C1 segment of cervical spinal cord (tissue), 14 donors: ENCODE measurements around the gene ADGRF4.
A peak's percentile ranks its signal among the peaks of the same experiment; 100 is the strongest.
"Not testable (repeated sequence)": the region's sequence is repeated elsewhere in the genome, so short reads cannot be mapped to it uniquely, and the experiment has no call there.

Experiments
- DNase-seq, 14 donors: peaks; one replicate each; lab custom pipeline; 2025; lab: John Stamatoyannopoulos, UW

The ADGRF4 gene

DNA sequence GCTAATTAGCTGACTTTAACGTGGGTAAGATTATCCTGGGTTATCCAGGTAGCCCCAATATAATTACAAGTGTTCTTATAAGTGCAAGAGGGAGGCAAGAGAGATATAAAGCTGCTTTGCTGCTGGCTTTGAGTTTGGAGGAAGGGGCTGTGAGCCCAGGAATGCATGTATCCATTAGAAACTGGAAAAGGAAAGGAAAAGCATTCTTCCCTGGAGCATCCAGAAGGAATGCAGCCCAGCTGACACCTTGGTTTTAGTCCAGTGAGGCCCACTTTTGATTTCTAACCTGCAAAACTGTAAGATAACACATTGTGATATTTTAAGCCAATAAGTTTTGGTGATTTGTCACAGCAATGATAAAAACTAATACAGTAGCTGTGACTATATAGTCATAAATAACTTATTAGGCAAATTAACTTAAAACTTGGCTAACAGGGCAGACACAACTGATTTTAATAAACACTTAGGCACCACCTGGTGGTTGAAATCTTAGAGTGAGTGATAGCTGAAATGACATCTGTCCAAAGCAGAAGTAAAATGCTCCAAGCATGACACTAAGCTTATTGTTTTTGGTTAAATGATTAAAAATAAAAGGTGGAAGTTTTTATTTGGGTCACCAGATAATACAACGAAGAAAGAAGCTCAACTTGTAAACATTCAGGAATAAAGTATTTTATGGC, 35.6 kb downstream of the ADGRF4 start:
- DNase-seq, result no peak

DNA sequence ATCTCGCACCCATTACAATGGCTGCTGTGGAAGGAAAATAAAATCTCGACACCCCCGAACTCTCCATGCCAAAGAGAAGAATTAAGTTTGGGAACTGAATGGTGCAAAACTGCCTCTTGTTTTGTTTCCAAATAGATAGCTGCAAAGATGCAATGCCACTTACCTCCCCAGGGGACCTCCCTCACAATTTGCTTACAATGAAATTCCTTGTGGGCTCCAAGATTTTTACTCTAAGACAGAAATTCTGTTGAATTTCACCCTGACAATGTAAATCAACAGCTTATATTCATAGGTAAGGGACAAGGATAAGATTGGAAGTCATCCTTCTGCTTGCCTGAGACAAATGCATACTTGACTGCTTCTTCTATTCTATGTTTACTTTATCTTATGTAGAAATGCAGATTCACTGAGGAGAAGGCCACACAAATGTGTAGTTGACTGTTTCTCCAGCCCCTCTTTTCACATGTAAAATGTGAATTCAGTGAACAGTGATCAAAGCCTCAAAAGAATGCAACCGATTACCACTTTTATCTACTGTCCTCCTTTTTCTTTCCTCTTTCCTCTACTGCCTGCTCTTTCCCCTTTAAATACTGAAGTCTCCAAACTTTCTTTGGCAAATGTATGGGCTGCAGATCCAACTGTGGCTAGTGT, 36.6 kb downstream of the ADGRF4 start:
- DNase-seq, result no peak

DNA sequence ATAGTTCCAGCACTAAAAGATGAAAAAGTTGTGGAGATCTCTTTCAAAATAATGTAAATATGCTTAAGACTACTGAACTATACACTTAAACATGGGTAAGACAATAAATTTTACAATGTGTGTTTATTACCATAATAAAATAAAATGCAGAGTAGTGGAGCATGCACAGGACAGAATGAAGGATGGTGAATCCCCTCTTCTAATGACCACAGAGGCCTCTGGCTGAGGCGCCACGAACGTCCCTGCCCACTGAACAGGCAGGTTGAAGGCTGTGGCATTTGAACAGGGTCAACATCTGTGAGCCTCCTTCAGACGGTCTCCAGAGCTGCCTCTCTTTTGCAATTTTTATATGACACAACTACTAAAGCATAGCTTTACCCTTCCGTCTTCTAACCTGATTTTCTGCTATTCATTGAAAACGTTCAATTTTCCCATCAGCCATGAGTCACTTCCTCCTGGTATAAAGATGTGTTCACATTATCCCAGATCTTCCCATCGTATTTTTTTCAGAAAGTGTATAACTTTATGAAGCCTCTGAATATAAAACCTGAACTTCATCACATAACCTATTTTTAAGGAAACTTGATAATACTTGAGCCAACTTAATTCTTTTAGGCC, 37.8 kb downstream of the ADGRF4 start:
- no peak for DNase-seq

DNA sequence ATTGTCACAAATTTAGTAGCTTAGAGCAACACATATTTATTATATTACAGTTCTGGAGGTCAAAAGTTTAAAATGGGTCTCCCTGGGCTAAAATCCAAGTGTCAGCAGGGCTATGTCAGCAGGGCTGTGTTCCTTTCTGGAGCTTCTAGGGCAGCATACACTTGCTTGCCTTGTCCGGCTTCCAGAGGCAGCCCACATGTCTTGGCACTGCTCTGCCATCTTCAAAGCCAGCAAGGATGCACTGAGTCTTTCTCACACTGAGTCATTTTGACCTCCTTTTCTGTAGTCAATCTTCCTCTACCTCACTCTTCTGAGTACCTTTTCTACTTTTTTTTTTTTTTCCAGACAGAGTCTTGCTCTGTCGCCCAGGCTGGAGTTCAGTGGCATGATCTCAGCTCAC, 39.0 kb downstream of the ADGRF4 start:
- DNase-seq, result peak in 4 of 14 donors; percentile 2 to 39 (median 10)

DNA sequence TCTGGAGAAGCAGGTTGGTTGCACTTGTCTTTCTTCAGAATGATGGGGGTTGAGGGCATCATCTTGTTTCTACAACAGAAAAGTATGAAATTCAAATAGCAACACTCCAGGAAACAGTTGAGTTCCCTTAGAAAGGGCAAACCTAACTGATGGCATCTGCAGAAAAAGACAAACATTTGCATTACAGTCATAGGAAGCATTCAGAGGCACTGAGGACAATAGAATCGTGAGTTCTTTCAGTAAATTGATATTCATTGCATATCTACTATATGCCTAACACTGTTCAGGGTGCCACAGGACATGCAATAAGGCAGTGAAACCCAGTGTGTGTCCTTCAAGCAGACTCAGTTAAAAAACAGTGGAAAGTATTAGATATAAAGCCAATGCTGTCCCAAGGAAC, 42.3 kb downstream of the ADGRF4 start:
- DNase-seq, result no peak

DNA sequence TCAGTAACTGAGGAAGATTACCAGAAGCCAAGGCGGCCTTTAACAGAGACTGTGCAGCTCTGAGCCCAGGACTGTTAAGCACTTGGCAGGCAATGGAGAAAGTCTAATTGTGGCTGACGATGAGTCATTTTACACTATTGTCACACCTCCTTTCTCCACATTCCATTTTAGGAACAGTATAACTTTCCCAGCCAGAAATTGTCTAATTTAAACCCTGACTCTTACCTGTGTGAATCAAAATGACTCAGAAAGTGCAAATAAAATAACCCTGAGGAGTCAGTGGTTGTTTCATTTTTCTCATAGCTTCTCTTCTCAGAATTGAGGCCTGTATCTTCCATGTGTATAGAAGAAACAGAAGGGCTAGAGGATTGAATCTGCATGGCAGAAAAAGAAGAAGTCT, 43.4 kb downstream of the ADGRF4 start:
- peak in 2 of 14 donors; percentile 9 to 31 for DNase-seq

DNA sequence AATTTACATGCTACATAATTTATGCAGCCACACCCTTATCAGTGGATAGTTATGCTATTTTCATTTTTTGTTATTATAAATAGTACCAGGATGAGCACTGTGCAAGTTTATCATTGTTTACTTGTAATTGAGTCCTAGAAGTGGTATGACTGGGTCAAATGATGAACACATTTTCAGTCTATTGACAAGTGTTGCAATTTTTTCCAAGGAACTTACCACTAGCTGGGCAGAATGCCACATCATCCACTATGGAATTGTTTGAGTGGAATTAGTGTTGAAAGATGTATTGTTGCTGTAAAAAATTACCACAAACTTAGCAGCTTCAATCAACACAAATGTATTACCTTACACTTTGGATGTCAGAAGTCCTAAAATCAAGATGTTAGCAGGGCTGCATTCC, 45.4 kb downstream of the ADGRF4 start:
- DNase-seq, result no peak

DNA sequence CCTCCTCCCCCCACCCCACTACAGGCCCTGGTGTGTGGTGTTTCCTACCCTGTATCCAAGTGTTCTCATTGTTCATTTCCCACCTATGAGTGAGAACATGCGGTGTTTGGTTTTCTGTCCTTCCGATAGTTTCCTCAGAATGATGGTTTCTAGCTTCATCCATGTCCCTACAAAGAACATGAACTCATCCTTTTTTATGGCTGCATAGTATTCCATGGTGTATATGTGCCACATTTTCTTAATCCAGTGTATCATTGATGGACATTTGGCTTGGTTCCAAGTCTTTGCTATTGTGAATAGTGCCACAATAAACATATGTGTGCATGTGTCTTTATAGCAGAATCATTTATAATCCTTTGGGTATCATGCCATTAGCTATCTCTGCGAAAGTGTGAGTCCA, 46.9 kb downstream of the ADGRF4 start:
- DNase-seq, result not testable (repeated sequence)

DNA sequence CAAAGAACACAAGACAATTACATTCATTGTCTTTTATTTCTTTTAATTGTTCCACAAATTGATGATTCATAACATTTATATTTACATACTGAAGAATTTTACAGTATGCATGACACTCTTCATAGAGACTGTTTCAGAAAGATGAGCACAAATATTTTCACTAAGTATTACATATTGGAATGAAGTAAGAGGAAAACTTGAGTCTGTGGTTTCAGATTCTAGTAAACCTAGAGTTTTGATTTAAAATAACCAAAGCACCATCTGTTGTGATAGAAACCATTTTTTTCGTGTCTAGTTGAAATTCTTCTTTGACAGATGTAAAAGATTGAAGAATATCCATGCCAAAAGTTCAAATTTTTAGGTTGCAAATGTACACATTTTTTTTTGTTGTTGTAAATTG, 51.4 kb downstream of the ADGRF4 start:
- DNase-seq, result no peak

DNA sequence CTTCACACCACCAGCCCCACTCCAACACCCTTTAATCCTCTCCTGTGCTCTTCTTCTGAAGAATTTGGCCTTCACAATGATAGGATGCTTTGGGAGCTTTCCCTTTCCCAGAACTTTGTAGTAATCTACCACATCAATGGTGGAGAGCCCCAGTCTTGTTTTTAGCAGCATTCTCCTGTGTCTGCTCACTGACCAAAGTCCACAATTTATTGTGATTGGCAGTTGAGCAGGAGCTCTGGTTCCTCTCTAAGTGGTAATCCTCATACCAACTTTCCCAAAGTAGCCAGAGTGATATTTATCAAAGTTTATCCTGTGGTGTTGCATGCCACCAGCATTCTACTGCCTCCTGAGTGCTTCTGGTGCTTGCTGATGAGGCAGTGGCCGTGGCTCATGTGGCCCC, 54.4 kb downstream of the ADGRF4 start:
- no peak for DNase-seq

DNA sequence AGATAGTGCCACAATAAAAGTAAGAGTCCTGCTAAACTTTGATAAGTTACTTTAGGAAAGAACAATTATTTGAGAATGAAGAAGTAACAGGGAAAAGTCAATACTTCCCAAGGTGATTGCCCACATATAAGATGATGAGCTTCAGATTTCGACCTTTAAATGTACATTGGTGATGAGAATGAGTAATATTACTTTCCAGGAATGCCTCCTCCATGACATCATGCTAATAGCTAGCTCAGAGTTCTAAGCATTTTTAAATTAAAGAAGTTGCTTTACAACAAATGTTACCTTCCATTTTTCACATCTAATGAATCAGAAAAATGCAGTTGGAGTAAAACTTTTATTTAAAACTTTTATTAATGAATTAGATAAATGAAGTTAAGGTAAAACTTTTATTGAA, 61.0 kb downstream of the ADGRF4 start:
- DNase-seq, result no peak

DNA sequence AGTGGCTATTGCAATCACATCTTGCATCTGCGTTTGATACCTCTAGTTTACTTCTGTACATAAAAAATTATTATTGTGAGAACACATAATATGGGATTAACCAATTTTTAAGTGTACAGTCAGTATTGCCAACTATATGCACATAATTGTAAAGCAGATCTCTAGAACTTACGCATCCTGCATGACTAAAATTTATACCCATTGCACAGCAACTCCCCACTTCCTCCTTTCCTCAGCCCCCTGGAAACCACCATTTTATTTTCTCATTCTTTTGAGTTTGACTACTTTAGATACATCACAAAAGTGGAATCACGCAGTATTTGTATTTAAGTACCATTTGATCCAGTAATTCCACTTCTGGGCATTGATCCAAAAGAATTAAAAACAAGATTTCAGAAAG, 64.1 kb downstream of the ADGRF4 start:
- DNase-seq, result no peak

DNA sequence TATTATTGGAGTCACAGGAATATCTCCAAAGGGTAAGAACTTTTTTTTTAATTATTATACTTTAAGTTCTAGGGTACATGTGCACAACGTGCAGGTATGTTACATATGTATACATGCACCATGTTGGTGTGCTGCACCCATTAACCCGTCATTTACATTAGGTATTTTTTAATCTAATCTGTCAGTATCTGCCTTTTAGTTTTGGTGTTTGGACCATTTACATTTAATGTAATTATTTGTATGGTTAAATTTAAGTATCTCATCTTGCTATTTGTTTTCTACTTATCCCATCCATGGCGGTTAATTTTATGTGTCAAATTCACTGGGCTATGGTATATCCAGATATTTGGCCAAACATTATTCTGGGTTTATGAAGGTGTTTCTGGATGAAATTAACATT, 68.1 kb downstream of the ADGRF4 start:
- no peak for DNase-seq

DNA sequence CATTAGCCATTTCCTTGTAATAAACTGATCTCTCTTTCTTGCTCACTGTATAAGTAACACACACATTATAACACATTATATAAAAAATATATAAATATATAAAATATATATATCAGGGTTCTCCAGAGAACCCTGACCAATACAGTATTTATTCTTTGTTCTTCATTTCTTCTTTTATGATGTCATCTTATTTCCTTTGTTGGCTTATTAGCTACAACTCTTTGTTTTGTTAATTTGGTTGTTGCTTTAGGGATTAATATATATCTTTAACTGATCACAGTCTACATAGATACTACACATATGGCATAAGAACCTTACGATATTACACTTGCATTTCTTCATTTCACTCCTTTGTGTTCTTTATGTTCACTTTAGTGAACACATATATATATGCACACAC, 68.7 kb downstream of the ADGRF4 start:
- DNase-seq, result no peak

DNA sequence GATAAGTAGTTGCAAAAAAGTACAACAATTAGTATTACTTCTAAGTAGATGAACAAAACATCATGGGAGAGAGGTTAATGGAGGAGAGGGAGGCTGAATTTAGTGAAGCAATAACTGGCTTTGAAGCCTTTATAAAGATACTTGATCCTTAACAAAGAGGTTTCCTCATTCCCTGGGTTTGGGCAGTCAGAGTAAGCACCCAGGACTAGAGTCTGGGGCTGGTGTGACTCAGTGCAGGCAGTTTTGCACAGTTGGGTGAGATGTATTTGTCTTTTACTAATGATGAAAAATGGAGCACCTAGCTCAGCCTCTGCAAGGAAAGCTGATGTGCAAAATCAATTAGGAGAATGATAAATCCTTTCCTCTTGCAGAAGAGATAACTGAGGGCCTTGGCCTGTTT, 71.6 kb downstream of the ADGRF4 start:
- DNase-seq, result no peak
